HFFc6 (cell line): ENCODE results near the gene SCTR. TPM values are rescaled to one million over a fixed set of nuclear protein-coding genes. Genes with fewer than 3 reads are reported as not detected.

ENCODE experiments used
- DNase-seq: peaks from one replicate; pipeline ENCODE4 v3.0.0-alpha.2; 2018
- H3K27ac Mint-ChIP-seq: 2 replicates; pipeline ENCODE4 v1.8.0; 2020; ENCODE audit warnings: mild to moderate bottlenecking, mixed read lengths
- H3K27me3 Mint-ChIP-seq: 2 replicates; pipeline ENCODE4 v1.8.0; 2021; ENCODE audit warnings: mild to moderate bottlenecking, moderate library complexity, mixed read lengths; ENCODE audit not compliant: insufficient read depth
- H3K36me3 Mint-ChIP-seq: 2 replicates; pipeline ENCODE4 v1.8.0; 2021; ENCODE audit warnings: low read depth, mixed read lengths
- H3K4me1 Mint-ChIP-seq: 2 replicates; pipeline ENCODE4 v1.8.0; 2020; ENCODE audit warnings: low read depth, mixed read lengths
- H3K4me3 Mint-ChIP-seq: 2 replicates; pipeline ENCODE4 v1.8.0; 2020; ENCODE audit warnings: mild to moderate bottlenecking, moderate library complexity, mixed read lengths
- H3K9me3 Mint-ChIP-seq: 2 replicates; pipeline ENCODE4 v1.8.0; 2020; ENCODE audit warnings: mild to moderate bottlenecking, mixed read lengths
- total RNA-seq, 6 experiments: library from RNA; stranded (reverse); fragmentation: NEBNext Ultra II Directional; extraction: Animal tissue kit (Norgen Biotek cat#: 25700); gene quantifications; 2 replicates in 1 of 6; 3 replicates in 5 of 6; pipeline ENCODE4 v1.2.3, GENCODE V29; 2021
- TF ChIP-seq, protein P1 (sequence below): fragments of 200-600 bp; sonication (generic); IDR thresholded peaks from 2 replicates; pipeline ENCODE4 v1.5.0; 2021; ENCODE audit warnings: antibody characterized with exemption, mild to moderate bottlenecking

Gene SCTR
- total RNA-seq, 6 experiments from 2014 or later: not detected

DNA sequence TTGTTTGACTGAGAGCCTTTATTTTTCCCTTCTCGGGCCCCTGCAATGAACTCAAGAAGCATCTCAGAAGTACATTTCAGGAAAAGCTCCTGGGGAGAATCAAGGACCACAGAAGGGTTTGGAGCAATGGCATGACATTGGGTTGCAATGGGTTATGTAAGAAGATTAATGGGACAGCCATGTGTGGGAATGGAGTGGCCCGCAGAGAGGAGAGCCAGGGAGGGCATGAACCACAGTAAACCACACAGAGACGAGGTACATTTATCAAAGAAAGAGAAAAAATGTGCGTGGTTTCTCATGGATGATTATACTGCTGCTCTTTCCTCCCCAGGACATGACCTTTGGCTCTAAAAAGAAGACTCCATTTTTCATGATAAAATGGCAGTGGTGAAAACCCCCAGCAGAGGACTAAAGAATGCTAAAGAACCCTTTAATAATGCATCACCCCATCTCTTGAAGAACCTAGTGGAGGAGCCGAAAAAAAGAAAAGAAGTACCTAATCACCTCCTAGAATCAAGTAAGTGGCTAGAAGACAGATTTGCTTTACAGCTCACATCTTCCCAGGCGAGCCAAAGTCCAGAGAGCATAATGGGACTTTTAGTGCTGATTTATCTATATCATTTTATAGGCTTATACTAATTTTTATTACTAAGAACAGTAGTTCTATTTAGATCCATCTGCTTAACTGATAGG lies 21.6 kb upstream of the SCTR start:
- TF ChIP-seq, protein P1, sequence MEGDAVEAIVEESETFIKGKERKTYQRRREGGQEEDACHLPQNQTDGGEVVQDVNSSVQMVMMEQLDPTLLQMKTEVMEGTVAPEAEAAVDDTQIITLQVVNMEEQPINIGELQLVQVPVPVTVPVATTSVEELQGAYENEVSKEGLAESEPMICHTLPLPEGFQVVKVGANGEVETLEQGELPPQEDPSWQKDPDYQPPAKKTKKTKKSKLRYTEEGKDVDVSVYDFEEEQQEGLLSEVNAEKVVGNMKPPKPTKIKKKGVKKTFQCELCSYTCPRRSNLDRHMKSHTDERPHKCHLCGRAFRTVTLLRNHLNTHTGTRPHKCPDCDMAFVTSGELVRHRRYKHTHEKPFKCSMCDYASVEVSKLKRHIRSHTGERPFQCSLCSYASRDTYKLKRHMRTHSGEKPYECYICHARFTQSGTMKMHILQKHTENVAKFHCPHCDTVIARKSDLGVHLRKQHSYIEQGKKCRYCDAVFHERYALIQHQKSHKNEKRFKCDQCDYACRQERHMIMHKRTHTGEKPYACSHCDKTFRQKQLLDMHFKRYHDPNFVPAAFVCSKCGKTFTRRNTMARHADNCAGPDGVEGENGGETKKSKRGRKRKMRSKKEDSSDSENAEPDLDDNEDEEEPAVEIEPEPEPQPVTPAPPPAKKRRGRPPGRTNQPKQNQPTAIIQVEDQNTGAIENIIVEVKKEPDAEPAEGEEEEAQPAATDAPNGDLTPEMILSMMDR: no peak
- Mint-ChIP-seq H3K9me3 (no peaks in the 10 kb centered on the region), H3K36me3 (no peaks in the 10 kb centered on the region), H3K27ac (no peak overlapping the region), H3K4me3 (no peak overlapping the region), H3K4me1 (no peaks in the 10 kb centered on the region; the same call in 1 of the 2 replicates), H3K27me3 (peaks cover 6% of the 10 kb centered on the region)
- no peak for DNase-seq

- Mint-ChIP-seq H3K4me3 (0 out of 2 replicates have a peak overlapping the region, but pooled peaks have one; percentile 12), H3K4me1 (no peaks in the 10 kb centered on the region; the same call in 1 of the 2 replicates), H3K9me3 (no peaks in the 10 kb centered on the region), H3K27ac (no peak overlapping the region), H3K27me3 (peaks cover 6% of the 10 kb centered on the region), H3K36me3 (no peaks in the 10 kb centered on the region)
- TF ChIP-seq, protein P1: no peak
- DNase-seq: no peak
Observed at GRCh38 chr2:119544939-119545475, 20.7 kb upstream of the SCTR start.

DNA sequence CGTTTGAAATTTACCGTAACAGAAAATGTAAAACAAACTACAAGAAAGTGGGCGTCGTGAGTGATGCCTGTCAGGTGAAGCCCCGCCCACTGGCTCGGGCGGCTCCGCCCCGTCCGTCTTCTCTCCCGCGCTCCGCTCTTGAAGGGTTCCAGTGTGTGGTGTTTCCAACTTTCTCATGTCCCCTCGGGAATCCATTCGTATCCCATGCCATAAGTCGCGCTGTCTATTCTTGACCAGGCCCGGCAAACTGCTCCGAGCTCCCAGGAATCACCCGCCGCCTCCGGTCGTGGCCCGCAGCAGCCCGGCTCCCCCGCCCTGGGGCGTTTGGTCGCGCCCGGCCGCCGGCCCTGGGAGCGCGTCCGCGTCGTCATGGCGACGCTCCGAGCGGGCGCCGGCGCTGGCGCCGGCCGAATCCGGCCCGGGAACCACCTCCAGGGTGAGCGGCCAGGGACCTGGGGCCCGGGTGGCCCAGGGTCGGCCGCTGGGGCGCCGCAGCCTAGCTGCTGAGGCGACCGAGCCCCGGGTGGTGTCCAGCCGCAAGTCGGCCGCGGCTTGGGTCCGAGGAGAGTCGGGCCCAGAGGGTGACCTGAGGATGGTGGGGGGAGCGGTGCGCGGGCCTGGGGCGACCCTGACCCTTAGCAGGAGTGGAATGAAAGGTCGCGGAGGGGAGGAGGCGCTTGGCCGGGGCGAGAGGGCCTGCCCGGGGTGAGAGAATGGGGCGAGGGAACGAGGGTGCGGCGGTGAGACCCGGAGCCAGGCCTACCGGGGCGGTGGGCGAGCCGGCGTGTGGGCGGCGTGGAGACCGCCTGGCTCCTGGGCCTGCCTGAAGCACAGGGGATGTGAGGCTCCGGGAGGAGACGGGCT lies 20.0 kb upstream of the SCTR start, which contains the start of gene CFAP221:
Gene CFAP221 (plus strand): TSS at position 375 of the 864 bp plus-strand sequence. CDS start 1,683 bp downstream, outside the sequence.
- TF ChIP-seq, protein P1: no peak
- no peak for DNase-seq
- H3K4me3 Mint-ChIP-seq: peak within 1 kb of the TSS; percentile 62
- H3K27me3 Mint-ChIP-seq: peaks cover 6% of the 10 kb centered on the region
- no peaks in the 10 kb centered on the region; the same call in 1 of the 2 replicates for H3K4me1 Mint-ChIP-seq
- no peak within 1 kb of the TSS for H3K27ac Mint-ChIP-seq
- H3K9me3 Mint-ChIP-seq: no peaks in the 10 kb centered on the region
- H3K36me3 Mint-ChIP-seq: no peaks in the 10 kb centered on the region

- Mint-ChIP-seq H3K4me1 (no peaks in the 10 kb centered on the region; the same call in 1 of the 2 replicates), H3K9me3 (no peaks in the 10 kb centered on the region), H3K36me3 (no peaks in the 10 kb centered on the region), H3K27ac (no peak overlapping the region), H3K4me3 (no peak overlapping the region), H3K27me3 (peaks cover 7% of the 10 kb centered on the region)
- no peak for DNase-seq
- TF ChIP-seq, protein P1: no peak
Observed at GRCh38 chr2:119541476-119541875, 17.2 kb upstream of the SCTR start.

- no peaks in the 10 kb centered on the region for H3K4me1 Mint-ChIP-seq
- TF ChIP-seq, protein P1: no peak
- no peaks in the 10 kb centered on the region for H3K36me3 Mint-ChIP-seq
- H3K9me3 Mint-ChIP-seq: peaks cover 10% of the 10 kb centered on the region; the same call in 1 of the 2 replicates
- H3K27me3 Mint-ChIP-seq: peaks cover 7% of the 10 kb centered on the region
- H3K4me3 Mint-ChIP-seq: no peak overlapping the region
- no peak for DNase-seq
- H3K27ac Mint-ChIP-seq: no peak overlapping the region
Observed at GRCh38 chr2:119537792-119538191, 13.5 kb upstream of the SCTR start.
